HG03521 (cell line): ENCODE results near the gene CISD1.

Experiments used
- ATAC-seq: cut with Tn5 transposase; IDR thresholded peaks from one replicate; pipeline ENCODE4 v1.9.1; 2021; ENCODE audit warnings: mild to moderate bottlenecking, moderate library complexity; ENCODE audit not compliant: unreplicated experiment

Gene CISD1

GRCh38 chr10:58265249-58265648, 3.7 kb upstream of the CISD1 start:
- ATAC-seq = no peak

- peak; percentile 19 for ATAC-seq
These were observed 2.7 kb upstream of the CISD1 start for GRCh38 chr10:58266003-58266825.

DNA sequence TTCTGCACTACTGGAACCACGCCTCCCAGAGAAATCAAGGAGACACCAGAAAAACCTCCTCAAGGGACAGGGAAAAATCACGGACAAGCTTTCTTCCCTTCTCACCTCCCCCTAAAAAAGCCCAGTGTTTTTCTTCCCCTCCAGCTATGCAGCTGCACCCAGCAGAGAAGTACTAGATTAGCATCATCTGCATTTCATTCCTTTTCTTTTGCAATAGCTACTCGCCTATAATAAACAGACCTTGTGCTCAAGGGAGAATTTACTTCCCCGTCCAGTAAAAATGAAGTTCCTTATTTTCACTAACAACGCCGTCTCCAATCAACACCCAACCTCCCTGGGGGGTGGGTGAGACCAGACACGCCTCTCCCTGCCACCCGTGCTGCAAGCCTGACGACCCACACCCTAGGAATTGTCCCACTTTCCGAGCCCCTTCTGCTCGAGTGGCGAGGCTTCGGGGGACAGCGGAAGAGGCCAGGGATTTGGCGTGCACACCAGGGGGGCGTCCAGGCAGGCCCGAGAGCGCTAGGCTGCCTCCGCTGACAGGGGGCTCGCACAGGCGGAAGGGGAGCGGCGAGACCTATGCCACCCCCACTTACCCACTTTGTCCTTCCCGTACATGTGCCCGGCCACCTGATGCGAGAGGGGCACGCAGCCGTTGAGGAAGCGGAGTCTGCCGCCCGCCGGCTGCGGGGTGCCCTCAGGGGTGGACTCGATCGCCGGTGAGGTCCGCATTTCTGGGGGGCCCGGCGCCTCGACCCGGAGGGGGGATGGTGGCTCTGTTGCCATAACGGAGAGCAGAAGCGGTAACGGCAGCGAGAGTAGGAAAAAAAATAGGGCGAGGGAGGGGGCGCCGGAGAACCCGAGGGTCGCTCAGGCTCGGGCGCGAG, 1.9 kb upstream of the CISD1 start:
- ATAC-seq = peak; percentile 1

- ATAC-seq = peak; percentile 57
These were observed 1.1 kb upstream of the CISD1 start, which contains the start of gene IPMK for GRCh38 chr10:58267713-58268453. TSS of gene IPMK (minus strand) at chr10:58267894. CDS start at chr10:58267611, 283 bp downstream.

GRCh38 chr10:58268454-58268945, 462 bp upstream of the CISD1 start:
- ATAC-seq = no peak

DNA sequence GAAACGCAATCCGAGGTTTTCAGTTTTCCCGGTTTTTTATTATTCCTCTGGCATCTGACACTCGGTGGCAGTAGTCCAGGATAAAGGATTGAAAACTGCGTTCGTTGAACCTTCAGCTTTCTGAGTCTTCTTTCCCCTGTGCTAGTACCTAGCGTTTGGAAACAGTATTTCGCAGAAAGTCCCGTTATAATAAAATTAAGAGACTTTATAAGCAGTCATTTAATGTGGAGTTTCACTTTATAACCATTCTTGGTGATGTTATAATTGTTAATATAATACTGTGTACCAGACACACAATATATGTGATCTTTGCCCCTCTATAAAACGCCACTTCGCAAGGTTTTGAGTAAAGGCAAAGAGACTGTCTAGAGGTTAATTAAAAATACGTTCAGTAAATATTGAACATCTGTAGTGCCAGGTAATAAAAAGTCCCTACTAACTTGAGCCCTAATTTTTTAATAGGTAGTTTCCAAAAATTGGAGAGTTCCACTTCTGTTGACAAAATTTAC, 874 bp downstream of the CISD1 start:
- ATAC-seq = no peak

DNA sequence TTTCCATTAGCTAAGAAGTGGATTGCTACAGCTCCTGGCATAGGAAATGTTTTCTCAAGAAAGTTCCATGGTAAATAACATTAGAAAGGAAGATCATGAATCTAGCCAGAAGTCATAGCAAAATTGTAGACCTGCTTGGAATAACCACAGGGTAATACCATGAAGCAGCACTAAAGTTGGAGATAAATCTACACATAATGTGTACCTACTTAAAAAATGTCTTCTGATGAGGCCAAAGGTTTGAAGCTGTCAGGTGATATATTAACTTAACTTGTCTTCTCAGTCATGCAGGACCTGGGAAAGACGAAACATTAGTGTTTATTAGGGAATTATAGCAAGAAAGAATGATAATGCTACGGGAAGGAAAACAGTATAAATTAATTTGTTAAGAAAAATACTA, 6.3 kb downstream of the CISD1 start:
- ATAC-seq = no peak

DNA sequence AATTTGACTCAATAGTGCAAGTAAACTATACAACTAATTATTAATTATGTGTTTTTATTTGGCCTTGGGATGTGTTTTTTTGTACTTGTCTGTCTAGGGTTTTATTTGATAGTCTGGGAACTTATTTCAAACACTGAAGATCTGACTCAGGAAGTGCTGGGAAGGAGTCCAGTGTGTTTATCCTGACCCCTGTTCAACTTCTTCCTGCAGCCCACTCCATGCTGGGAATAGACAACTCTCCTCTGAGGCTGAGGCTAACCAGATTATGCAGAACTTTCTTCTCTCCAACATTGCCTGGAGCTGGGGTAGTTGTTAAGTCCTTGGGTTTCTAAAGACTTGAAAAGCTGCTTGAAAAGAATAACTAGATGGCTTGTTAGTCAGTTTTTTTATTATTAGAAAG, 6.9 kb downstream of the CISD1 start:
- no peak for ATAC-seq

DNA sequence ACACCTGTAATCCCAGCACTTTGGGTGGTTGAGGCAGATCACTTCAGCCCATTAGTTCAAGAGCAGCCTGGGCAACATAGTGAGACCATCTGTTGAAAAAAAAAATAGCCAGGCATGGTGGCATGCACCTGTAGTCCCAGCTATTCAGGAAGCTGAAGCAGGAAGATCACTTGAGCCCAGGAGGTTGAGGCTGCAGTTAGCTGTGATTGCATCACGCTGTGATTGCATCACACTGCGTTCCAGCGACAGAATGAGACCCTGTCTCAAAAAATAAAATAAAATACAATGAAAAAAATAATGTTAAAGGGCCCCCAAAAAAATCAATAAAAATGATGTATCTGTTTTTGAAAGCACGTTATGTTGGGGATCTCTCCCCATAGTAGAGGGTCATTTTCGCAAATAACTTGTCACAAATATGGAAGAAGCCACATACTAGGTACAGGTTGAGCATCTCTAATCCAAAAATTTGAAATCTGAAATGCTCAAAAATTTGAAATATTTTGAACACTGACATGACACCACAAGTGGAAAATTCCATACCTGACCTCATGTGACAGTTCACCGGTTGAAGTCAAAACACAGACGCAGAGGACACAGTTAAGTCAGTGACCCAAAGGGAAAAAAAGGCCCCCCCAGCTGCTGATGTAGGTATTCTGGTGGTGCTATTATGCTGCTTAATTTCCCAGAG, 9.5 kb downstream of the CISD1 start:
- no peak for ATAC-seq

GRCh38 chr10:58278962-58279307, 10.0 kb downstream of the CISD1 start:
- no peak for ATAC-seq

GRCh38 chr10:58280477-58280876, 11.5 kb downstream of the CISD1 start:
- ATAC-seq = no peak

DNA sequence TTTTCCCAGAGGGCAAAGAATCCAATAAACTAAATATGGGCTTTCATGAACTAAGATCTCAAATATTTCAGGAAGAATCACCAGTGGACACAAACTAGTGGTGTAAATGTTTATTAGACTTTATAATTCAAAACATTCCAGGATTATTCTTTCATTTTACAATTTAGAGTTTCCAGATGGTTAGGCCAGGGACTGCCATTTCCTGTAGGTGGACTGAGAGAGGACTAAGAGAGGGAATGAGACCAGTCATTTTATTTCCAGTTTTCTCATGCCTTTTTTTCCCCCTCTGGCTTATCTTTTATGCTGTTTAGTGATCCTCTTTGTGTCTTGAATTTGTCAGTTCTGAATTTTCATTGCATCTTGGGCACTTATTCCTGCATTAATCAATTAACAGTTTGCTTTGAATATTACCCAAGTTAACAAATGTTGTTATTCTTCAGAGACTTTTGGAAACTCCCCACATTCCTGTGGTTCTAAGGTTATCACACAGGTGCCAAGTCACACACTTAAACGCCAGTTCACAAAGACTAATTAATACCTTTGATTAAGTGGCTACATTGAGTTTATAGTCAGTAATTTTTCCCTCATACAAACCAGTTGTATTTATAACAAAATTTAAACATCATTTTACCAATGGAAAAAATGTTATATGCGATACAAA, 12.3 kb downstream of the CISD1 start:
- no peak for ATAC-seq

DNA sequence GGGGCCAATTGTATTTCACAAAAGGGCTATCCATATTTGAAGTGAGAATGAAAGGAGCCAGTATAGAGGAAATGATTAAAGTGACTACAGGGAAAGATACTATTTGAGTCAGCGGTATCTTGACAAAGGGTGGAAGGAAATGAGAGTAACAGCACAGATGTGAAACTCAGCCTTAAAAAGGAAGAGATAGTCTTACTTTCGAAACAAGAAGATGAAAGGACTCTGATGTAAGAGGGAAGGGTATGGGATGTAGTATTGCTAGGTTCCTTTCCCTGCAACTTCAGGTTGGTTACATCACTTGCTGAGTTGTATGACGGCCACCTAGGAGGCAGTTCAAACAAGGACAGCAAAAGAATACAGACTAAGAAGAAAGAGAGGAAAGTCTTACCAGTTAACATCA, 13.7 kb downstream of the CISD1 start:
- ATAC-seq = peak; percentile 97

DNA sequence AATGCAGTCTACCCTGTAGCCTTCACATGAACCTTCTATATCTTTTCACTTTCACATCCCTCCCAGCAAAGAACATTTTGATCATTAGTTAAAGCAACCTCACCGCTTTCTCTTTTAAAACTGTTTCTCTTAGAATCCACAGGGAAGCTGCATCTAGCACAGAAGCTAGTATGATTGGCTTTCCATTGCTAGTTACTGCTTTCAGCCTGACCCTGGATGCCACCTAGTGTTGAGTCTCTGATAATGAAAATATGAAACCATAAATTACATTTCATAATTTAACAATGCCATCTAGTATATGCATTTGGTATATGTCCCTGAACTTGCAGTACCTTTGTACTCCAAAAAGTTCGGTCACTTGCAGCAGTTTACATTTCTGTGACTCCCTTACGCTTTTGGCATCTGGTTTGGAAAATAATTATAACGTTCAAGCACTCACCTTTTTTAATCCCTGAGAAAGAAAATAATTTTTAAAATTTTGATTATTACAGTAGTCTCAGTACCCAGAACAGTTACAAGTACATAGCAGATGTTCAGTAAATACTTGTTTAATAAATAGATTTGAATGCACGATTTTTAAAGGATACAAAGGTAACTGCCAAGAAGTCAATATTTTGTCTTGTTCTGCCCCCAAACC, 22.7 kb downstream of the CISD1 start:
- ATAC-seq = peak; percentile 78

DNA sequence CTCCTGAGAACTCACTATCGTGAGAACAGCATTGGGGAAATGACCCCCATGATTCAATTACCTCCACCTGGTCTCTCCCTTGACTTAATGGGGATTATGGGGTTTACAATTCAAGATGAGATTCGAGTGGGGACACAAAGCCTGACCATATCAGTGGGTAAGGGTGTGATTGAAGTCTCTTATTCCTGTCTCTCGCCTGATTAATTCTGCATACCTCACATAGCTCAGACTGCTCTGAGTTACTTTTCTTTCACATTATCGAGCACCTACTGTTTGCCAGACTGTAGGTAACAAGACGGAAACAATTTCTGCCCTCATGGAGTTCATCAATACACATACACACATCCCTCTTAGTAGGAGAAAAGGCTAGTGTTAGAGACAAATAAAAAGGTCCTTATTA, 25.0 kb downstream of the CISD1 start:
- ATAC-seq = no peak

- peak; percentile 87 for ATAC-seq
These were observed 30.6 kb downstream of the CISD1 start for GRCh38 chr10:58299580-58299979.

DNA sequence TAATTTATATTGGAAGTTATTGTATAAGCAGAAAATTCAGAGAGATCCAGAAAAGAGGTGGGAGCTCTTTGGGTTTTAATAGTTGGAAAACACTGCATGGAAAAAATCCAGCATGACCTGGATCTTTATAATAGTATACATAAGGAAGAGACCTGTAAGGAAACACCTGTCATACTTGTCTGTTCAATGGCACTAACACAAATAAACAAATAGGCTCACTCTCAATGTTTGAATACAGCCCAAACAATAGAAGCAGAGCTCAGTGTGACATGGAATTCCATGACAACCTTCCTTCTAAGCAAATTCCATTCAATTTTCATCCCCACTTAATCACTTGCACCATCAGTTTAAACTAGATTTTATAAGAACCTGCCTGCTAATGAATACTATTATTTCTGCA, 31.7 kb downstream of the CISD1 start:
- ATAC-seq = no peak

GRCh38 chr10:58302254-58302653, 33.3 kb downstream of the CISD1 start:
- ATAC-seq = no peak

DNA sequence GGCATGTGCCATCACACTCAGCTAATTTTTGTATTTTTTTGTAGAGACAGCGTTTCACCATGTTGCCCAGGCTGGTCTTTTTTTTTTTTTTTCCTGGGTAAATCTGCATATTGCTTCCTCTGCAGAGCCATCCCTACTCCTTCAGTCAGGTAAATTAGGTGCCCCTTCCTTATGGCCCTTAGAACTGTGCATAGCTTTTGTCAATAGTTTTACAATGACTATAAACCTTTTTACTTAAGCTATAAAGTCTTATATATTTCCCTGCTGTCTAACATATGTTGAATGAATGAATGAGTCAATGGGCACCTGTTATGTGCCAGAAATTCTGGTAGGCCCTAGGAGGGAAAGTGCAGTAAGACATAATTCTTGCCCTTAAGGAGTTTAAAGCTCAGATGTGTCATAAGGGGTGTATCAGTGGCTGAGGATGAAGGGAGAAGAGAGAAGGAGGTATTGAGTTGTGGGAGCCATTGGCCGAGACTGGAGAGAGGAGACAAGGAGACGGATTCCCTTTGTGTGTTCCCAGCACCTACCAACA, 35.2 kb downstream of the CISD1 start:
- ATAC-seq = no peak
